Measurements from ENCODE around the gene KLK3.

Gene KLK3

DNA sequence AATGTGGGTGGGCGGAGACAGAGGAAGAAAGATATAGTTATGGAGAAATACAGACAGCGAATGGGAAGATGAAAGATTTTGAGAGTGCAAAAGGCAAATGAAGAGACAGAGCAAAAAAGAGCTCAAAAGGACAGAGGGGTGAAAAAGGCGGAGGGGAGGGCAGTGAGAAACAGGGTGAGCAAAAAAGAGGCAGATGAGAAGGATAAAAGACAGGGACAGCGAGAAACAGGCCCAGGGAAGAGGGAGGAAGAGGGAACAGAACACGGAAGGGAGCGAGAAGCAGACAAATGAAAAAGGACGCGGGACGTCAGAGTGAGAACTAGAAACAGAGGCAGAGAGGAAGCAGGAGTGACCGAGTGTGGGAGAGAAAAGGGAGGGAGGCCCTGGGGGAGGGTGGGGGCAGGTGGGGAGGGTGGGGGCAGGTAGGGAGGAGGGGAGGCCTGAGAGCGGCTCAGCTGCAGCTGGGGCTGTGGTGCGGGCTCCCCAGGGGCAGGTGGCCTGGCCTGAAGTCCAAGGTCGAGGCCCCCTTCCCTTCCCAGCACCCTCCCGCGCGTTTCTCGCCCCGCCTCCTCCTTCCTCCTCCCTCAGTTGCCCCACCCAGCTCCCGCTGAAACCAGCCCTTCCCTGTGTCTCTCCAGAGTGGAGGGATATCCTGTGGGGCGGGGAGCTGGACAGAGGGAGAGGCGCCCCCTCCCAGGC, 34.0 kb upstream of the KLK3 start:
- no peak overlapping the region for H3K27ac ChIP-seq (ENCODE audit: low read depth, low read length)
- WGBS (ENCODE audit: extremely low coverage, insufficient coverage, low lambda C conversion rate): no CpG with 5 or more reads among the region's 21 CpGs
- H3K23ac ChIP-seq (ENCODE audit: low read length): no peak overlapping the region
- no peak overlapping the region for H4K8ac ChIP-seq (ENCODE audit: low read depth, low read length)
- DNase-seq: no peak
- no peak overlapping the region for H2BK120ac ChIP-seq (ENCODE audit: low read depth, low read length)
- H2AK5ac ChIP-seq (ENCODE audit: low read length): no peak overlapping the region
- H3K27me3 ChIP-seq (ENCODE audit: insufficient read depth, low read length, poor library complexity): peaks cover 6% of the 10 kb centered on the region
- no peak overlapping the region for H3K18ac ChIP-seq (ENCODE audit: low read length)
- peaks cover 2% of the 10 kb centered on the region for H3K4me1 ChIP-seq (ENCODE audit: control insufficient read depth, low read depth, low read length)
- peak overlapping the region; percentile 43 for H3K9ac ChIP-seq (ENCODE audit: low read length)
- no peak overlapping the region for H3K4ac ChIP-seq (ENCODE audit: low read depth, low read length)
- no peaks in the 10 kb centered on the region for H3K36me3 ChIP-seq (ENCODE audit: control insufficient read depth, insufficient read depth, low read length)
- H3K79me2 ChIP-seq (ENCODE audit: control insufficient read depth, insufficient read depth, low read length): no peaks in the 10 kb centered on the region
- H2BK5ac ChIP-seq (ENCODE audit: low read length): no peak overlapping the region
- no peak overlapping the region for H3K4me3 ChIP-seq (ENCODE audit: low read length)
- H3K79me1 ChIP-seq (ENCODE audit: low read length): no peaks in the 10 kb centered on the region
- H2BK15ac ChIP-seq (replicated peaks; ENCODE audit: low read depth): no peak overlapping the region
- peak overlapping the region; percentile 45 for H3K4me2 ChIP-seq (ENCODE audit: low read length)
- H3K56ac ChIP-seq (ENCODE audit: low read length): peak overlapping the region; percentile 58
- H4K5ac ChIP-seq (ENCODE audit: low read length): no peak overlapping the region

DNA sequence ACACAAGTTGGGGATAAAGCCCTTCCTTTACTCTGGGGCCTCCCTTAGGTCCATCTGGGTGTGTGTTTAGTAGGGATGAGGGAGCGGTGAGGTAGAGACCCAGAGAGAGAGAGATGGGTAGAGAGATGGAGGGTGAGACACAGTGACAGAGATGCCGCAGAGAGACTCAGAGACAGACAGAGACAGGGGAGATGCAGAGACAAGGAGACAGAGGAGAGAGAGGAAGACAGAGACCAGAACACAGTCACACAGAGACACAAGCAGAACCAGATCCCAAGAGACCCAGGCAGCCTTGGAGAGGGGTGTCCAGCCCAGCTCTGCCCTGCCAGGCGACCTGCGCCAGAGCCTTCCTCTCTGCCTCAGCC, 33.5 kb upstream of the KLK3 start:
- Histone ChIP-seq H4K8ac (ENCODE audit: low read depth, low read length) (no peak overlapping the region), H2BK120ac (ENCODE audit: low read depth, low read length) (no peak overlapping the region), H3K79me1 (ENCODE audit: low read length) (no peaks in the 10 kb centered on the region), H3K36me3 (ENCODE audit: control insufficient read depth, insufficient read depth, low read length) (no peaks in the 10 kb centered on the region), H3K4ac (ENCODE audit: low read depth, low read length) (no peak overlapping the region), H3K9ac (ENCODE audit: low read length) (no peak overlapping the region), H3K27ac (ENCODE audit: low read depth, low read length) (no peak overlapping the region), H3K23ac (ENCODE audit: low read length) (peak overlapping the region; percentile 9), H3K79me2 (ENCODE audit: control insufficient read depth, insufficient read depth, low read length) (no peaks in the 10 kb centered on the region), H4K5ac (ENCODE audit: low read length) (no peak overlapping the region), H2BK5ac (ENCODE audit: low read length) (no peak overlapping the region), H2AK5ac (ENCODE audit: low read length) (no peak overlapping the region), H2BK15ac (replicated peaks; ENCODE audit: low read depth) (no peak overlapping the region), H3K4me2 (ENCODE audit: low read length) (no peak overlapping the region), H3K56ac (ENCODE audit: low read length) (peak overlapping the region; percentile 15), H3K27me3 (ENCODE audit: insufficient read depth, low read length, poor library complexity) (peaks cover 6% of the 10 kb centered on the region), H3K18ac (ENCODE audit: low read length) (no peak overlapping the region), H3K4me3 (ENCODE audit: low read length) (no peak overlapping the region), H3K4me1 (ENCODE audit: control insufficient read depth, low read depth, low read length) (peaks cover 2% of the 10 kb centered on the region)
- no CpG with 5 or more reads among the region's 4 CpGs for WGBS (ENCODE audit: extremely low coverage, insufficient coverage, low lambda C conversion rate)
- DNase-seq: no peak

DNA sequence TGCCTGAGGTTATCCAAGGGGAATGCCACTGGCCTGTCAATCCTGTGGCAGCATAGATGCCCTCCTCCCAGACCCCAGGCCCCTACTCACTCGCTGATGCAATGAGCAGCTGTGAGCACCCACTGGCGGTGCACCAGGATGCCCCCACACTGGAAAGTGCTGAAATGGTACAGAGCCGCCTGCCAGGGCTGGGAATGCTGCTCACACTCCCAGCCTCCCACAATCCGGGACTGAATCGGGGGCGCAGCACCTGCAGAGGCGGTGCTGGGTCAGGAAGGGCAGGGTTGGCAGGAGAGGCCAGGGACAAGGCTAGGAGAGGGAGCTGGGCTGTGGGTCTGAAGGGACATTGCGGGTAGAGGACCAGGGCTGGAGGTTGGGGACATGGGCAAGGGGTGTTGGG, 33.1 kb upstream of the KLK3 start:
- no peak overlapping the region for H2BK120ac ChIP-seq (ENCODE audit: low read depth, low read length)
- no peaks in the 10 kb centered on the region for H3K79me1 ChIP-seq (ENCODE audit: low read length)
- no peak overlapping the region for H2BK15ac ChIP-seq (replicated peaks; ENCODE audit: low read depth)
- H3K27me3 ChIP-seq (ENCODE audit: insufficient read depth, low read length, poor library complexity): peaks cover 6% of the 10 kb centered on the region
- H3K4ac ChIP-seq (ENCODE audit: low read depth, low read length): no peak overlapping the region
- no peak overlapping the region for H3K4me3 ChIP-seq (ENCODE audit: low read length)
- no peak overlapping the region for H3K27ac ChIP-seq (ENCODE audit: low read depth, low read length)
- no peaks in the 10 kb centered on the region for H3K36me3 ChIP-seq (ENCODE audit: control insufficient read depth, insufficient read depth, low read length)
- peak overlapping the region; percentile 15 for H3K56ac ChIP-seq (ENCODE audit: low read length)
- H3K4me1 ChIP-seq (ENCODE audit: control insufficient read depth, low read depth, low read length): peaks cover 2% of the 10 kb centered on the region
- WGBS (ENCODE audit: extremely low coverage, insufficient coverage, low lambda C conversion rate): no CpG with 5 or more reads among the region's 8 CpGs
- H2AK5ac ChIP-seq (ENCODE audit: low read length): no peak overlapping the region
- H3K4me2 ChIP-seq (ENCODE audit: low read length): no peak overlapping the region
- no peak for DNase-seq
- H4K5ac ChIP-seq (ENCODE audit: low read length): no peak overlapping the region
- no peak overlapping the region for H2BK5ac ChIP-seq (ENCODE audit: low read length)
- no peak overlapping the region for H3K18ac ChIP-seq (ENCODE audit: low read length)
- H3K23ac ChIP-seq (ENCODE audit: low read length): peak overlapping the region; percentile 9
- H3K79me2 ChIP-seq (ENCODE audit: control insufficient read depth, insufficient read depth, low read length): no peaks in the 10 kb centered on the region
- H3K9ac ChIP-seq (ENCODE audit: low read length): no peak overlapping the region
- H4K8ac ChIP-seq (ENCODE audit: low read depth, low read length): no peak overlapping the region

DNA sequence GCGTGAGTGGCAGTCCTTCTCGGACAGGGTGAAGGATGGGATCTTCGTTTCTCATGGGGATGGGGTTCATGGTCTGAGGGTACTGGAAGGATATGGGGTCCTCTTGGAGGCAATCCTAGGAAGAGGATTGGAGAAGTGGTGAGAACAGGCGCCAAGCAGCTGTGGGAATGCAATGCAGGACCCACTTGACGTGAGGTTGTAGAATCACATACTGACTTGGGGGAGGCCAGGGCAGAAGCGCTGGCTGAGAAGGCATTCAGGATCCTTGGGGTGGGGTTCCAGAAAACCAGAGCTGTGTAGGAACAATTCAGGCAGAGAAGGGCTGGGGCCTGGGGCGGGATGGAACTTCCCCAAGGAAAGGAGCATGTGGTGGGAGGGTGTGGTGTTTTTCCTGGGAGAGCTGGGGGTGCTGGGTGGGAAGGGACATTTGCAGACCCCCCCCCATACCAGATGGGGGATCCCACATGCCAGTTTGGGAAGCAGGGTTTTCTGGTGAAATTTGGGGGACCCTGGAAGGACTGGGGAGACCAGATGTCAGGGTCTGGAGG, 32.0 kb upstream of the KLK3 start:
- H2BK120ac ChIP-seq (ENCODE audit: low read depth, low read length): no peak overlapping the region
- peaks cover 2% of the 10 kb centered on the region for H3K4me1 ChIP-seq (ENCODE audit: control insufficient read depth, low read depth, low read length)
- no CpG with 5 or more reads among the region's 7 CpGs for WGBS (ENCODE audit: extremely low coverage, insufficient coverage, low lambda C conversion rate)
- no peak for DNase-seq
- H3K79me2 ChIP-seq (ENCODE audit: control insufficient read depth, insufficient read depth, low read length): no peaks in the 10 kb centered on the region
- H3K79me1 ChIP-seq (ENCODE audit: low read length): no peaks in the 10 kb centered on the region
- no peak overlapping the region for H2BK15ac ChIP-seq (replicated peaks; ENCODE audit: low read depth)
- H3K9ac ChIP-seq (ENCODE audit: low read length): no peak overlapping the region
- no peak overlapping the region for H3K23ac ChIP-seq (ENCODE audit: low read length)
- H3K4me3 ChIP-seq (ENCODE audit: low read length): no peak overlapping the region
- H3K27ac ChIP-seq (ENCODE audit: low read depth, low read length): no peak overlapping the region
- H3K4ac ChIP-seq (ENCODE audit: low read depth, low read length): no peak overlapping the region
- H3K56ac ChIP-seq (ENCODE audit: low read length): no peak overlapping the region
- H2AK5ac ChIP-seq (ENCODE audit: low read length): no peak overlapping the region
- H3K18ac ChIP-seq (ENCODE audit: low read length): no peak overlapping the region
- H4K5ac ChIP-seq (ENCODE audit: low read length): no peak overlapping the region
- H3K27me3 ChIP-seq (ENCODE audit: insufficient read depth, low read length, poor library complexity): peaks cover 6% of the 10 kb centered on the region
- H2BK5ac ChIP-seq (ENCODE audit: low read length): no peak overlapping the region
- H3K36me3 ChIP-seq (ENCODE audit: control insufficient read depth, insufficient read depth, low read length): no peaks in the 10 kb centered on the region
- H4K8ac ChIP-seq (ENCODE audit: low read depth, low read length): no peak overlapping the region
- H3K4me2 ChIP-seq (ENCODE audit: low read length): no peak overlapping the region

DNA sequence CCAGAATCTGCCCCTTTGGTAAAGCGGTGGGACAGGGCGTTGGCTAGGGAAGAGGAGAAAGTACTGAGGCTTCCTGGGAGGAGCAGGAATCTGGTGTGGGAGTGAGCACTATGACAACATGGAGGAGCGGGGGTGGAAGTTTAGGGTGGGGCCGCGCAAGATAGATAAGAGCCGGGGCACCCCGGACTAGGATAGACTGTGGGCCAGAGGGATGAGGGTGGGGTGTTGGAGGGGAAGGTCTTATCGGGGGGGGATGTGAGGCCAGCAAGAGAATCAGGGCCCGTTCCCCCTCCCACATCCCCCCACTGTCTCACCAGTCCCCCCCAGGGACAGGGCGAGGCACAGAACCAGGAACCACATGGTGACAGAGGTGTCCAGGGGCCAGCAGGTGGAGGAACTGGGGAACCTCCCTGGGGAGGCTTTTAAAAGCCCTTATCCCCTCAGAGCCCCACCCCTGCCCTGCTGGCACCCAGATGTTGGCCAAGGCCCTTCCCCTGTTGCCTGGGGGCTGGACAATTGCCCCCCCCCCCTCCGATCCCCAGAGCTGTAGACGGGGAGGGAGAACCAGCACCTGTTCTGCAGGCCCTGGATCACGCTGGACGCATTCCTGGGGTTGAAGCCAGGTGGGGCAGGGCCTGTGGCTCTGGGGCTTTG, 31.2 kb upstream of the KLK3 start, which contains the start of gene KLK1:
Gene KLK1 (minus strand): TSS at position 399 of the 654 bp plus-strand sequence. CDS start 39 bp downstream, at position 360.
- H3K23ac ChIP-seq (ENCODE audit: low read length): no peak within 1 kb of the TSS
- no peak within 1 kb of the TSS for H3K9ac ChIP-seq (ENCODE audit: low read length)
- no peak within 1 kb of the TSS for H3K4ac ChIP-seq (ENCODE audit: low read depth, low read length)
- H4K8ac ChIP-seq (ENCODE audit: low read depth, low read length): no peak within 1 kb of the TSS
- no peak within 1 kb of the TSS for H3K4me3 ChIP-seq (ENCODE audit: low read length)
- H2BK120ac ChIP-seq (ENCODE audit: low read depth, low read length): no peak within 1 kb of the TSS
- no peak within 1 kb of the TSS for H3K18ac ChIP-seq (ENCODE audit: low read length)
- H3K27ac ChIP-seq (ENCODE audit: low read depth, low read length): no peak within 1 kb of the TSS
- no peak for DNase-seq
- no peak within 1 kb of the TSS for H2BK15ac ChIP-seq (replicated peaks; ENCODE audit: low read depth)
- H2BK5ac ChIP-seq (ENCODE audit: low read length): no peak within 1 kb of the TSS
- H3K27me3 ChIP-seq (ENCODE audit: insufficient read depth, low read length, poor library complexity): peaks cover 6% of the 10 kb centered on the region
- no peak within 1 kb of the TSS for H3K4me2 ChIP-seq (ENCODE audit: low read length)
- peaks cover 2% of the 10 kb centered on the region for H3K4me1 ChIP-seq (ENCODE audit: control insufficient read depth, low read depth, low read length)
- no peaks in the 10 kb centered on the region for H3K79me1 ChIP-seq (ENCODE audit: low read length)
- H4K5ac ChIP-seq (ENCODE audit: low read length): no peak within 1 kb of the TSS
- no CpG with 5 or more reads among the region's 14 CpGs for WGBS (ENCODE audit: extremely low coverage, insufficient coverage, low lambda C conversion rate)
- no peaks in the 10 kb centered on the region for H3K79me2 ChIP-seq (ENCODE audit: control insufficient read depth, insufficient read depth, low read length)
- H3K56ac ChIP-seq (ENCODE audit: low read length): no peak within 1 kb of the TSS
- H3K36me3 ChIP-seq (ENCODE audit: control insufficient read depth, insufficient read depth, low read length): no peaks in the 10 kb centered on the region
- H2AK5ac ChIP-seq (ENCODE audit: low read length): no peak within 1 kb of the TSS

Measured in mesendoderm (in vitro differentiated cells).